GM21367 (cell line): ENCODE data around the gene UBE2E3.
A peak's percentile ranks its signal among the peaks of the same experiment; 100 is the strongest.
"Not testable (repeated sequence)": the region's sequence is repeated elsewhere in the genome, so short reads cannot be mapped to it uniquely, and the experiment has no call there.

Experiments used
- ATAC-seq: cut with Tn5 transposase; IDR thresholded peaks from one replicate; pipeline ENCODE4 v1.9.1; 2021; ENCODE audit not compliant: unreplicated experiment

UBE2E3 gene

GRCh38 chr2:181025004-181025403 is 44.6 kb downstream of the UBE2E3 start:
- ATAC-seq, result no peak

- ATAC-seq, result peak; percentile 59
Measured at GRCh38 chr2:181036445-181036844, 56.0 kb downstream of the UBE2E3 start.

- ATAC-seq, result peak; percentile 68
Measured at GRCh38 chr2:181036848-181037603, 56.6 kb downstream of the UBE2E3 start.

DNA sequence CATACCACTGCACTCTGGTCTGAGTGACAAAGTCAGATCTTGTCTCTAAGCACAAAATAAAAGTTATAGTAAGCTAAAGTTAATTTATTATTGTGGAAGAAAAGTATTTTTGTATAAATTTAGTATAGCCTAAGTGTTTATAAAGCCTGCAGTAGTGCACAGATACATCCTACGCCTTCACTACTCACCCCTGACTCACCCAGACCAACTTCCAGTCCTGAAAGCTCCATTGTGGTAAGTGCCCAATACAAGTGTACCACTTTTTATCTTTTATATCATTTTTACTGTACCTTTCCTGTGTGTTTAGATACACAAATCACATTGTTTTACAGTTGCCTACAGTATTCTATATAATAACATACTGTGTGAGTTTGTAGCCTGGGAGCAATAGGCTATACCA is 57.5 kb downstream of the UBE2E3 start:
- ATAC-seq, result no peak

- ATAC-seq, result no peak
Measured at GRCh38 chr2:181038796-181039195, 58.4 kb downstream of the UBE2E3 start.

DNA sequence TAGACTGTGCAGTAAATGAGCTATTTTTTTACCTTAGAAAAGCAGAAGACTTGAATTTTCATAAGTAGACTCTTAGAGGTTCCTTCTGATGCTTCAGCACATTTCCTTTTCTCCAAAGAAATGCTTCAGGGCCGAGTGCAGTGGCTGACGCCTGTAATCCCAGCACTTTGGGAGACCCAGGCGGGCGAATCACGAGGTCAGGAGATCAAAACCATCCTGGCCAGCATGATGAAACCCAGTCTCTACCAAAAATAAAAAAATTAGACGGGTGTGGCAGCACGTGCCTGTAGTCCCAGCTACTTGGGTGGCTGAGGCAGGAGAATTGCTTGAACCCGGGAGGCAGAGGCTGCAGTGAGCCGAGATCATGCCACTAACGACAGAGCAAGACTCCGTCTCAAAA is 60.4 kb downstream of the UBE2E3 start:
- ATAC-seq, result not testable (repeated sequence)

GRCh38 chr2:181041661-181042060 is 61.3 kb downstream of the UBE2E3 start:
- ATAC-seq, result no peak

GRCh38 chr2:181042706-181043105 is 62.3 kb downstream of the UBE2E3 start:
- no peak for ATAC-seq

- ATAC-seq, result no peak
Measured at GRCh38 chr2:181046833-181047232, 66.4 kb downstream of the UBE2E3 start.

GRCh38 chr2:181047829-181048228 is 67.4 kb downstream of the UBE2E3 start:
- no peak for ATAC-seq

- peak; percentile 13 for ATAC-seq
Measured at GRCh38 chr2:181051861-181052522, 71.6 kb downstream of the UBE2E3 start.

DNA sequence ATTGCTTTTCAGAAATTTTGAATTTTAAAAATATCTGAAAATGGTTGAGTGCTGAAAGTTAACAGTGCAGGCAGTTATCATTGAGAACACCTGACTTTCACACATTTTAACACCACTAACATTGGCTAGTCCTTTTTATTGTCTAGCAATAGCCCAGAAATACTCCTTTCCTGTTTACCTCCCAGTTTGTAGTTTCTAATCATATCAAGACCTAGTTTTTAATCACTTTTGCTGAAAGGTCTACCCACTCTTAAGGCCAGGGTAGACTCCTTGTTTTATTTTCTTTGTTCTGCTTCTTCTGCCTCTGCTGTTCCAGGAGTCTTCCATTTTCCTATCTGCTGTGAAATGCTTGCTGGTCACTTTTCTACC is 72.1 kb downstream of the UBE2E3 start:
- ATAC-seq, result peak; percentile 45

DNA sequence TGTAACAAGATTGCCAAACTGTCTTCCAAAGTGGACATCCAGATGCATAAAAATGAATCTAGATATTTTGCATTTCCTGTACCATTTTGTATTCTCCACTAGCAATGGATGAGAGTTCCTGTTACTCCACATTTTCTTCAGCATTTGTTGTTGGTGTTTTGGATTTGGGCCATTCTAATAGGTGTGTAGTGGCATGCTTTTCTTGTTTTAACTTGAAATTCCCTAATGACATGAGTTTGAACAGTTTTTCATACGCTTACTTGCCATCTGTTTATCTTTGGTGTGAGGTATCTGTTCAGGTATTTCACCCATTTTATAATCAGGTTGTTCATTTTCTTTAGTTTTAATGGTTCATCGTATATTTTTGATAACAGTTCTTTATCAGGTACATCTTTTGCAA is 73.9 kb downstream of the UBE2E3 start:
- no peak for ATAC-seq

DNA sequence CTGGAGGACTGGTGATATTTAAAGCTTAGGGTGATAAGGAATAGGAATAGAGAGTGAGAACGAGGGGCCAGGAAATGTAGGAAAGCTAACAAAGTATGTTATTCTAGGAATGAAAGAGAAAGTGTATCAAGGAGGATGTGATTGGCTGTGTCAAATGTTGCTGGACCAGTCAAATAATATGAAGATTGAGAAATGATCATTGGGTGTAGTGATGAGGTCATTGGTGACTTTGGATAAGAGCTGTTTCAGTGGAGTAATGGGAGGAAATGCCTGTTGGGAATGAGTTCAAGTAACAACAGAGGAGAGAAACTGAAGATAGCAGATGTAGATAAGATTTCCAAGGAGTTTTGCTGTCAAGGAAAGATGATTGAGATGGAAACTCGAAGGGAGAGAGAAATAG is 74.4 kb downstream of the UBE2E3 start:
- no peak for ATAC-seq

GRCh38 chr2:181058378-181059269 is 78.2 kb downstream of the UBE2E3 start:
- ATAC-seq, result peak; percentile 74

DNA sequence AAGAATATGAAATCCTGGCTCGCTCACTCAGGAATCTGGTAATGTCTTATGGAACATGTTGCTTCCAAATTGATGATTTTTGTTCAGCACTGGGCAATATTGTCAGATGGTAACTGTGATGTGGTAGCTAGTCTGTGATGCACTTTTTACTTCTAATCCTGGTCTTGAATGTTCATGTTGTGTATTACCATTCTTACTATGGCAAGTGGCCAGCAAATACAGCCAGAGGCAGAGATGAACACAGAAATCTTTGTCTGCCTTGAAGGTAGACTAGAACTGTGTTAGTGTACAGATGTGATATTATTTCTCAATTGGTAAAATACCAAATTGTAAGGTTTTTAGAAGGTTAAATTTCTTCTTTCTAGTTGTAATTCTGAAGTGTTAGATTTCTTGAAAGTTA is 83.3 kb downstream of the UBE2E3 start:
- ATAC-seq, result no peak

DNA sequence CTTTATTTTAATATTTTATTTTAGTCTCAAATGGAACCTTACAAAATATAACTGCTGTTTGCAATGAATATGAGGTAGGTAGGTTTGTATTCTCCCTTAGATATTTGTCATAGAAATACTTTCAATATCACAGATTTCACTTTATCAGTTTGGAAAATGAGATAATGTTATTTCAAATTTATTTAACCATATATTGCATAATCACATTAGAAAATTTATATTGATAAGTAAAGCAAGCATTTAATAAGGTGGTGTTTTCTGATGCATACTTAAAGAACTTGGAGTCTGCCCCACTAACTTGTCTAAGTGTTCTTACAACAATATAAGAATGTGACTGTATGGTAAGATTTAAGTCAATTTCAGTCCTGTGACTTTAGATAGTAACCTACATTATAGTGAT is 85.1 kb downstream of the UBE2E3 start:
- ATAC-seq, result no peak

- ATAC-seq, result no peak
Measured at GRCh38 chr2:181066333-181066732, 85.9 kb downstream of the UBE2E3 start.

DNA sequence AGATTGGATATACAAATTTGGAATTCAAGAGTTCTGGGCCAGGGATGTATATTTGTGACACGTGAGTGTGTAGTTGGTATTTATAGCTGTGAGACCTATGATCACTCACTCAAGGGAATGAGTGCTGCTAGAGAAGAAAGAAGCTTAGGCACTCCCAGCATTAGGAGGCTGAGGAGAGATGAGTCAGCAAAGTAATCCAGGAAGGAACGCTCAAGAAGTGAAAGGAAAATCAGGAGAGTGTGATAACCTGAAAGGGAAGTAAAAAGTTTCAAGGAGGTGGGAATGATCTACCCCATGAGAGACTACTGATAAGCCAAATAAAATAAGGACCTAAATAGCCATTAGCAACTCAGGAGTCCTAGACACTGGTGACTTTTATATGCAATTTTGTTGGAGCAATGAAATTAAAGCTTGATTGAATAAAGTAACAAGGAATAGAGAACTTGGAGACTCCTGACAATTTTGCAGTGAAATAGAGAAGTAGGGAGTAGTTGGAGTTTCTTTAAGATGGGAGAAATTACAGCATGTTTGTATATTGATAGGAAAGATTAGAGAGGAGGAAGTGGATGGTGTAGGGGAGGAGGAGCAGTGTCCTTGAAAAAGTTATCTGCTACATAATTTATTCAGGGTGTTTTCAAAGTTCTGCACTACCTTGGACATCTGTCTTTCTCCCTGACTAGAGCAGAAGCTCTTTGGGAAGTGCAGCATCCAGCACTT is 89.9 kb downstream of the UBE2E3 start:
- ATAC-seq, result no peak

GRCh38 chr2:181070836-181071200 is 90.4 kb downstream of the UBE2E3 start:
- no peak for ATAC-seq
